ENCODE data around the gene RTL10.

RTL10 gene

GRCh38 chr22:19849835-19850762 is 4.6 kb downstream of the RTL10 start:
- FAIRE-seq: no peak
- TF ChIP-seq CTCF (IDR thresholded peaks at IDR 0.05; ENCODE audit: insufficient read depth, missing control alignments): no peak

DNA sequence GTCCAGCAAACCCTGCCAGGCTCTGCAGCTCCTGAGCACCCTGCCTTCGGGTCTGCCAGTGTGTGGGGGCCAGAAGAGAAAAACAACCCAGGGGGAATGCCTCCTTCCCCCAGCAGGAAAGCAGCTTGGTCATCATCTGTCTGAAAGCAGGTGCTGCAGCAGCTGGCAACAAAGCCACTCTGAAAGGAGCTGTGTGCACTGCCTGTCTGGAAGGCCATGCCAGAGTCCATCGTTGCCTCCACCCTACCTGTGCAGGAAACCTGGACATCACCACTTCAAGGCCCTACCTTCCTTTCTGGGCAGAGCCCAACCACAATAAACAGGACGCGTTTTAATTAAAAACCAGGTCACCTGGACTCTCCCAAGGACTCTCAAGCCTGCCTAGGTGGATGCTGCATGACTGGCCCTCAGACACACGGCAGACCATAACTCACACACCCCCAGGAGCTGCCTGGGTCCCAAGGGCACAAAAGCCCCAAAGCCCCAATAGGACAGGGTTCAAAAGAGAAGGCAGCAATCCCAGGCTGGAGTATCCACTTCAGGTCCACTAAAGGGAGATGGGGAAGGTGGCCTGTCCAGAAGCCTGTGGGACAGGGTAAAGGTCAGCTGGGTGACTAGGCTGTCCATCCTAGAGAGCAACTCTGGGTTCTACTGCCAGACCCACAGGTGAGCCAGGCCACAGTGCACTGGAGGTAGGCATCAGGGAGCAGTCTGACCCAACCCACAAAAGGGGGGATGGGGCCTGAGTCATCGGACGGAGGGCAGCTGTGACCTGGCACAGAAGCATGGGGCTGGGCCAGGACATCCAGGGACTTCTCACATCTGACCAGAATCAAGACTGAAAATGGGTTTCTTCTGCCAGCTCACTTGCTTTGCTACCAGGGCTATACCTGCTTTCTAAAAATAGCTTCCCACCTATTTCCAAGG is 6.1 kb downstream of the RTL10 start:
- no peak for TF ChIP-seq CTCF (IDR thresholded peaks at IDR 0.05; ENCODE audit: insufficient read depth, missing control alignments)
- FAIRE-seq: no peak
- no peak for DNase-seq (ENCODE audit: insufficient read length, low spot score)

More at GRCh38 chr22:19849835-19850762, 4.6 kb downstream of the RTL10 start:
- no peak for DNase-seq (ENCODE audit: insufficient read length, low spot score)

- no peak for TF ChIP-seq CTCF (IDR thresholded peaks at IDR 0.05; ENCODE audit: insufficient read depth, missing control alignments)
- DNase-seq (ENCODE audit: insufficient read length, low spot score) (no peak), FAIRE-seq (no peak)
Measured at GRCh38 chr22:19847345-19847632, 7.4 kb downstream of the RTL10 start.

DNA sequence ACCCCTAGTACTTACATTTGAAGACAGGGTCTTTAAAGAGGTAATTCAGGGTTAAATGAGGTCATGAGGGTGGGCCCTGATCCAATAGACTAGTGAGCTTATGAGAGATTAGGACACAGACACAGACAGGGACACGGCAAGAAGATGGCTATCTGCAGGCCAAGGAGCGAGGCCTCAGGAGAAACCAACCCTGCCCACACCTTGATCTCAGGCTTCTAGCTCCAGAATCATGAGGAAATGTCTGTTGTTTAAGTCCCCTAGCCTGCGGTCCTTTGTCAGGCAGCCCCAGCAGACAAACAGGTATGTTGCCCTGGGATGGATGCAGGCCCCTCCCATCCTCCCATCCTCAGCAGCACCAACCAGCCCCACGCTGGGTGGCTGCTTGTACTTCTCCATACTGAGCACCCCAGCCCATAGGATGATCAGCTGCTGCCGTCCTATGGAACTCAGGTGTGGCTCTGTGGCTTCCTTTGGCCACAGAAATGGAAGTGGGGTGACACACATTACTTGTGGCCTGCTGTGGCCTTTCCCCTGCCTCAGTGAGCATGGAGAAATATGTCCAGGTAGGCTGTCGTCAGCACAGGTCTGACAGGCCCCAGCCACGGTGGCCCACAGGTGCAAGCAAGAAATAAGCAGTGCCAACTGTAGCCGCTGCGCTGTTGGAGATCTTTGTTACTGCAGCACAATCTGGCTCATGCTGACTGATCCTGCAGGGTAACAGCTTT is 7.9 kb downstream of the RTL10 start:
- FAIRE-seq (no peak), DNase-seq (ENCODE audit: insufficient read length, low spot score) (no peak)
- TF ChIP-seq CTCF (IDR thresholded peaks at IDR 0.05; ENCODE audit: insufficient read depth, missing control alignments): no peak

- DNase-seq (ENCODE audit: insufficient read length, low spot score) (no peak), FAIRE-seq (no peak)
- TF ChIP-seq CTCF (IDR thresholded peaks at IDR 0.05; ENCODE audit: insufficient read depth, missing control alignments): no peak
Measured at GRCh38 chr22:19845054-19845722, 9.5 kb downstream of the RTL10 start.

GRCh38 chr22:19844377-19845053 is 10.2 kb downstream of the RTL10 start:
- FAIRE-seq (no peak), DNase-seq (ENCODE audit: insufficient read length, low spot score) (no peak)
- no peak for TF ChIP-seq CTCF (IDR thresholded peaks at IDR 0.05; ENCODE audit: insufficient read depth, missing control alignments)
